Right cardiac atrium (tissue), 5 donors: ENCODE measurements around the gene TSEN2. TPM values are rescaled to one million over a fixed set of nuclear protein-coding genes. Genes with fewer than 3 reads are reported as not detected.

ENCODE experiments used
- ATAC-seq, 2 donors: fragments of 200-7000 bp; cut with Tn5 transposase; one replicate each; pipeline versions ENCODE4 v1.8.0 to v1.9.1; 2020; ENCODE audit warnings: moderate library complexity in 2 of 2, mild to moderate bottlenecking in 1 of 2
- DNase-seq, 3 donors: peaks; one replicate each; pipeline ENCODE4 v3.0.0-alpha.2; 2020
- H3K27ac ChIP-seq: one replicate; pipeline ENCODE4 v1.5.1; 2013; ENCODE audit warnings: mild to moderate bottlenecking, low read length, control low read depth, moderate library complexity
- H3K27me3 ChIP-seq: one replicate; pipeline ENCODE4 v1.6.1; 2013; ENCODE audit not compliant: control insufficient read depth, insufficient read depth
- H3K4me1 ChIP-seq: one replicate; pipeline ENCODE4 v1.6.1; 2013; ENCODE audit warnings: low read length; ENCODE audit not compliant: control insufficient read depth, insufficient read depth
- H3K4me3 ChIP-seq: one replicate; pipeline ENCODE4 v1.5.1; 2013; ENCODE audit warnings: low read length, control low read depth
- H3K9me3 ChIP-seq: one replicate; pipeline ENCODE4 v1.6.1; 2013; ENCODE audit warnings: low read length; ENCODE audit not compliant: control insufficient read depth
- WGBS: extraction: QIAGEN DNeasy Blood & Tissue Kit; methylation state at CpG from one replicate; pipeline ENCODE4 v1.1.7; 2013; 5-methylcytosine and 5-hydroxymethylcytosine counted together
- intact Hi-C, 4 donors: fragments of 100-400 bp; cut with DNase I; formaldehyde crosslinking; loops; one replicate each; pipeline versions ENCODE4 v1.11.0 to v1.14.0; 2022 to 2023
- polyA plus RNA-seq: library from polyadenylated mRNA; stranded (reverse); fragments of 200-250 nt; gene quantifications from one replicate; pipeline ENCODE4 v1.2.3, GENCODE V29; 2013
- total RNA-seq, 4 donors: library from RNA; stranded (reverse); fragmentation: NEBNext Ultra II Directional; extraction: Animal tissue kit (Norgen Biotek cat#: 25700); gene quantifications; one replicate each; pipeline ENCODE4 v1.2.1, GENCODE V29; 2021
- donor health status: healthy with polysubstance abuse.
- donor health status: DM: no; HTN: yes; CAD: no.
- donor health status: DM: no; HTN: no; CAD: no.
- donor health status: DM: no; HTN: yes; CAD: no; lungs with severe emphysema.
- donor health status: DM: yes; HTN: yes; CAD: no.

Gene TSEN2
- total and polyA plus RNA-seq, 5 donors, result 13.9 to 21.4 (median 19.2) TPM

DNA sequence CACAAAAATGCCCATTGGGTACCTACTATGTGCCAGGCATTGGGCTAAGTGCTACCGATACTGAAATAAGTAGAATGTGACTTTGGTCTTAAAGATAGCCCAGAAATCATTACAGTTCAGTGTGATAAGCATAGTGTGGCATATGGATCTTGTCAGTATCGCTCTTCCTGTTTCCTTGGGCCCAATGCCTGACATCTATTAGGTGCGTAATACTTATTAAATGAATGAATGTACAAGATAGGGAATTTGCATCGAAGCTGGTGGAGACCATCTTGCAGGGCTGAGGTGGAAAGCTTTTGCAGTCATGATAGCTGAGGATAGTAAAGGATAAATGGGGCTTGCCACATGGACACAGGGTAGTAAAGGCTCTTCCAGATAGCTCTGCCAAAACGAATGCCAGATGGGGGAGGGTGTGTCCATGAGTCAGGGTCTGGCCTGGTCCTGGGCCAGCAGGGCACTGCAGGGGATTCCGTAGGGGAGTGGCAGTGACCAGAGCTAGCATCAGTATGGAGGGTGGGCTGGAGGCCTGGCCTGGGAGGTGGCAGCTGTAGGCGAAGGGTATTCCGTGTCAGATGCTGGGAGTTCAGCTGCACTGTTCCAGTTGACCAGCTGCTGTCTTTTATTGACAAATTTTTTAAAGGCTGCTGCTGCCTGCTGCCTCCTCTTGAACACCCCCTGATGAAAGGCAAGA, 23.5 kb downstream of the TSEN2 start:
- WGBS, result 71% methylated on average over 8 of the region's 8 CpGs
- H3K27ac ChIP-seq, result no peak overlapping the region
- H3K27me3 ChIP-seq, result no peaks in the 10 kb centered on the region
- no peaks in the 10 kb centered on the region for H3K4me1 ChIP-seq
- intact Hi-C loops, result no loop called here
- no peak overlapping the region for H3K4me3 ChIP-seq
- H3K9me3 ChIP-seq, result no peaks in the 10 kb centered on the region
- ATAC-seq (peak; percentile 25 to 52), DNase-seq (peak in 1 of 3 donors; percentile 30)

- ATAC-seq (peak in 1 of 2 donors; percentile 77), DNase-seq (no peak)
- 75% methylated on average over 5 of the region's 5 CpGs for WGBS
- Histone ChIP-seq H3K27me3 (no peaks in the 10 kb centered on the region), H3K27ac (no peak overlapping the region), H3K4me3 (no peak overlapping the region), H3K9me3 (no peaks in the 10 kb centered on the region), H3K4me1 (no peaks in the 10 kb centered on the region)
- intact Hi-C loops, result no loop called here
These were observed 24.0 kb downstream of the TSEN2 start for GRCh38 chr3:12508291-12508700.

GRCh38 chr3:12509466-12509865, 25.2 kb downstream of the TSEN2 start:
- intact Hi-C loops, result no loop called here
- peaks cover 6% of the 10 kb centered on the region for H3K4me1 ChIP-seq
- ATAC-seq, result no peak
- no peak for DNase-seq
- no peaks in the 10 kb centered on the region for H3K27me3 ChIP-seq
- 88% methylated on average over 3 of the region's 3 CpGs for WGBS
- H3K4me3 ChIP-seq, result no peak overlapping the region
- H3K27ac ChIP-seq, result no peak overlapping the region
- no peaks in the 10 kb centered on the region for H3K9me3 ChIP-seq

GRCh38 chr3:12512534-12513118, 28.3 kb downstream of the TSEN2 start:
- no peak for ATAC-seq
- Histone ChIP-seq H3K4me1 (peaks cover 11% of the 10 kb centered on the region), H3K27ac (no peak overlapping the region), H3K9me3 (no peaks in the 10 kb centered on the region), H3K4me3 (no peak overlapping the region), H3K27me3 (no peaks in the 10 kb centered on the region)
- intact Hi-C loops, result no loop called here
- no peak for DNase-seq
- WGBS, result 86% methylated on average over 4 of the region's 4 CpGs

GRCh38 chr3:12513694-12514446, 29.6 kb downstream of the TSEN2 start:
- ATAC-seq (peak; percentile 88 to 93), DNase-seq (peak; percentile 37 to 66 (median 60))
- Histone ChIP-seq H3K27ac (peak overlapping the region; percentile 74), H3K4me1 (peaks cover 11% of the 10 kb centered on the region), H3K9me3 (no peaks in the 10 kb centered on the region), H3K4me3 (no peak overlapping the region), H3K27me3 (no peaks in the 10 kb centered on the region)
- 66% methylated on average over 5 of the region's 5 CpGs for WGBS
- intact Hi-C loops, result no loop called here

DNA sequence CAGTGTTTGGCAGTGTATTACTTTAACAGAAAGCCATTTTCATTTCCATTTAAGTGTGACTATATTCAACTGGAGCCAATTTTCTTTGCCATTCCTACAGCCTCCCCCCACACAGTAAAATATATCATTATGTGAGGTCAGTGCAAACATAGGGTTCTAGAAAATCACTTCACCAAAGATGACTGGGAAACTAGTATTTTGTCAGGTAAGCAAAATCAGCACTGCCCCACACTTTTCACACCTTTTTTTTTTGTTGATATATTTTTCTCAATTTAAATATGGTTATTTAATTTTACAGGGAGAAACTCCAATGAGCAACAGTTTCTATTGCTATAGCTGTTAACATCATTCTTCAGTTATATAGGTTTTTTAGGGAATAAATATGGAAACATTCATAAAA, 31.4 kb downstream of the TSEN2 start:
- ATAC-seq (no peak), DNase-seq (no peak)
- H3K4me1 ChIP-seq, result peaks cover 11% of the 10 kb centered on the region
- no peak overlapping the region for H3K4me3 ChIP-seq
- H3K27me3 ChIP-seq, result no peaks in the 10 kb centered on the region
- no peak overlapping the region for H3K27ac ChIP-seq
- intact Hi-C loops, result no loop called here
- H3K9me3 ChIP-seq, result no peaks in the 10 kb centered on the region

GRCh38 chr3:12516873-12517272, 32.6 kb downstream of the TSEN2 start:
- intact Hi-C loops, result no loop called here
- peaks cover 11% of the 10 kb centered on the region for H3K4me1 ChIP-seq
- no peaks in the 10 kb centered on the region for H3K9me3 ChIP-seq
- 83% methylated on average over 11 of the region's 11 CpGs for WGBS
- no peak for ATAC-seq
- H3K27me3 ChIP-seq, result no peaks in the 10 kb centered on the region
- H3K27ac ChIP-seq, result no peak overlapping the region
- no peak for DNase-seq
- H3K4me3 ChIP-seq, result no peak overlapping the region

GRCh38 chr3:12518261-12519028, 34.2 kb downstream of the TSEN2 start:
- no peaks in the 10 kb centered on the region for H3K27me3 ChIP-seq
- WGBS, result 88% methylated on average over 6 of the region's 6 CpGs
- no peaks in the 10 kb centered on the region for H3K9me3 ChIP-seq
- no peak overlapping the region for H3K4me3 ChIP-seq
- DNase-seq (no peak), ATAC-seq (no peak)
- peaks cover 11% of the 10 kb centered on the region for H3K4me1 ChIP-seq
- no peak overlapping the region for H3K27ac ChIP-seq
- intact Hi-C loops, result no loop called here

DNA sequence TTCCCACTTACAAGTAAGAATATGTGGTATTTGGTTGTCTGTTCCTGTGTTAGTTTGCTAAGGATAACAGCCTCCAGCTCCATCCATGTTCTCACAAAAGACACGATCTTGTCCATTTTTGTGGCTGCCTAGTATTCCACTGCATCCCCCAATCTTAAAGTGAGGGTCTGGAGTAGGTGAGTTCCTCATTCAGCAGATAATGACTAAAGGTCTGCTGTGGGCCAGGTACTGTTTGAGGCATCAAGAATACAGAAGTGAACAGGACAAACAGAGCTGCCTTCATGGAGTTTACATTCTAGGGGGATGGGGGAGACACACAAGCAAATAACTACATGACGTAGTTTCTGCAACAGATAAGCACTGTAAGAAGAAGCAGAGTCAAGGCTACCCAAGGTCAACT, 36.7 kb downstream of the TSEN2 start:
- intact Hi-C loops, result no loop called here
- DNase-seq (no peak), ATAC-seq (no peak)
- Histone ChIP-seq H3K27me3 (no peaks in the 10 kb centered on the region), H3K4me1 (no peaks in the 10 kb centered on the region), H3K9me3 (no peaks in the 10 kb centered on the region), H3K4me3 (no peak overlapping the region), H3K27ac (no peak overlapping the region)
- 97% methylated on average over 2 of the region's 2 CpGs for WGBS

- H3K9me3 ChIP-seq, result no peaks in the 10 kb centered on the region
- WGBS, result 75% methylated on average over 1 of the region's 1 CpG
- ATAC-seq, result peak; percentile 82 to 86
- H3K4me1 ChIP-seq, result no peaks in the 10 kb centered on the region
- no peak overlapping the region for H3K27ac ChIP-seq
- H3K4me3 ChIP-seq, result no peak overlapping the region
- peak in 2 of 3 donors; percentile 35 to 58 for DNase-seq
- intact Hi-C loops, result no loop called here
- H3K27me3 ChIP-seq, result no peaks in the 10 kb centered on the region
These were observed 38.4 kb downstream of the TSEN2 start for GRCh38 chr3:12522721-12523120.

DNA sequence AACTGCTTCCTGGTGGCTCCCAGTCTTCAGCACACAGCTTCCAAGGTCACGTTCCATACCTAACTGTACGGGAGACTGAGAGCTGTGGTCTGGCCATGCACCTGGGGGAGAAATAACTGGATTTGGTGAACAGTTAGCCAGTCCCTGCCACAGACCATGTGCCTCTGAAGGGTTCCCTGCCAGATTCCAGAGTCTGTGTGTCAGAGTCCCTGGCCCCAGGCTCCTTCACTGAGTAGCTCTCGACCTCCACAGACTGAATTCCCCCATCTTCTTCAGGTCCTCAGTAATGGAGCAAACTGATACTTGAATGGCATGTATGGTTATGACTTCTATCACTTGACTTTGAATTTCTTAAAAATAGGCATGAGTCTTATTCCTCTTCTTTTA, 43.5 kb downstream of the TSEN2 start:
- no peak overlapping the region for H3K27ac ChIP-seq
- ATAC-seq, result no peak

More for the DNA sequence above, 43.5 kb downstream of the TSEN2 start:
- Histone ChIP-seq H3K4me3 (no peak overlapping the region), H3K27me3 (no peaks in the 10 kb centered on the region), H3K4me1 (no peaks in the 10 kb centered on the region), H3K9me3 (no peaks in the 10 kb centered on the region)
- no peak for DNase-seq
- WGBS, result 94% methylated on average over 3 of the region's 3 CpGs
- intact Hi-C loops, result no loop called here
